Activated naive CD4-positive, alpha-beta T cell treated with anti-CD3 and anti-CD28 coated beads, Interleukin-2, amount 10 ng/mL, durations not matched to agents 7 days and 5 days (primary cell): ENCODE data around the gene NR5A1.

ENCODE experiments used
- CTCF ChIA-PET: fragments of 350-600 bp; sonication (Branson Sonifier 250); formaldehyde crosslinking; loops from one replicate; lab custom pipeline; 2021; ENCODE audit warnings: antibody characterized with exemption; lab: Charles Lee
- DNase-seq: peaks from one replicate; pipeline ENCODE4 v3.0.0-alpha.2; 2020
- H3K27ac Mint-ChIP-seq: one replicate; pipeline ENCODE4 v1.8.0; 2021; ENCODE audit warnings: mild to moderate bottlenecking, moderate library complexity, mixed read lengths
- H3K27me3 Mint-ChIP-seq: one replicate; pipeline ENCODE4 v1.8.0; 2021; ENCODE audit warnings: mild to moderate bottlenecking, mixed read lengths
- H3K36me3 Mint-ChIP-seq: one replicate; pipeline ENCODE4 v1.8.0; 2021; ENCODE audit warnings: mixed read lengths
- H3K4me1 Mint-ChIP-seq: one replicate; pipeline ENCODE4 v1.8.0; 2021; ENCODE audit warnings: mixed read lengths
- H3K4me3 Mint-ChIP-seq: one replicate; pipeline ENCODE4 v1.8.0; 2021; ENCODE audit warnings: mild to moderate bottlenecking, moderate library complexity, mixed read lengths
- H3K9me3 Mint-ChIP-seq: one replicate; pipeline ENCODE4 v1.8.0; 2021; ENCODE audit warnings: mixed read lengths

Gene NR5A1

GRCh38 chr9:124499216-124499615, 8.0 kb downstream of the NR5A1 start:
- DNase-seq: no peak
- CTCF ChIA-PET: no interaction called here
- H3K9me3 Mint-ChIP-seq: no peaks in the 10 kb centered on the region
- peaks cover 22% of the 10 kb centered on the region for H3K4me1 Mint-ChIP-seq
- H3K36me3 Mint-ChIP-seq: peaks cover 2% of the 10 kb centered on the region
- no peak overlapping the region for H3K4me3 Mint-ChIP-seq
- no peak overlapping the region for H3K27ac Mint-ChIP-seq
- peaks cover 38% of the 10 kb centered on the region for H3K27me3 Mint-ChIP-seq

GRCh38 chr9:124498499-124499146, 8.6 kb downstream of the NR5A1 start:
- CTCF ChIA-PET: no interaction called here
- no peak overlapping the region for H3K4me3 Mint-ChIP-seq
- no peak overlapping the region for H3K27ac Mint-ChIP-seq
- H3K27me3 Mint-ChIP-seq: peaks cover 32% of the 10 kb centered on the region
- H3K36me3 Mint-ChIP-seq: no peaks in the 10 kb centered on the region
- DNase-seq: no peak
- H3K4me1 Mint-ChIP-seq: peaks cover 17% of the 10 kb centered on the region
- no peaks in the 10 kb centered on the region for H3K9me3 Mint-ChIP-seq

GRCh38 chr9:124498040-124498439, 9.2 kb downstream of the NR5A1 start:
- DNase-seq: no peak
- CTCF ChIA-PET: no interaction called here
- peaks cover 26% of the 10 kb centered on the region for H3K27me3 Mint-ChIP-seq
- no peaks in the 10 kb centered on the region for H3K9me3 Mint-ChIP-seq
- H3K4me3 Mint-ChIP-seq: no peak overlapping the region
- no peak overlapping the region for H3K27ac Mint-ChIP-seq
- H3K4me1 Mint-ChIP-seq: peaks cover 16% of the 10 kb centered on the region
- no peaks in the 10 kb centered on the region for H3K36me3 Mint-ChIP-seq

- Mint-ChIP-seq H3K27me3 (peaks cover 23% of the 10 kb centered on the region), H3K9me3 (no peaks in the 10 kb centered on the region), H3K4me3 (no peak overlapping the region), H3K27ac (peak overlapping the region; percentile 66), H3K36me3 (no peaks in the 10 kb centered on the region), H3K4me1 (peaks cover 16% of the 10 kb centered on the region)
- CTCF ChIA-PET: no interaction called here
- DNase-seq: no peak
Observed at GRCh38 chr9:124497441-124497840, 9.8 kb downstream of the NR5A1 start.

- CTCF ChIA-PET: no interaction called here
- Mint-ChIP-seq H3K27me3 (peaks cover 13% of the 10 kb centered on the region), H3K36me3 (no peaks in the 10 kb centered on the region), H3K27ac (peak overlapping the region; percentile 84), H3K9me3 (no peaks in the 10 kb centered on the region), H3K4me1 (peaks cover 16% of the 10 kb centered on the region), H3K4me3 (no peak overlapping the region)
- DNase-seq: no peak
Observed at GRCh38 chr9:124496463-124496862, 10.7 kb downstream of the NR5A1 start.

GRCh38 chr9:124496075-124496449, 11.1 kb downstream of the NR5A1 start:
- CTCF ChIA-PET: no interaction called here

GRCh38 chr9:124495126-124496074, 11.8 kb downstream of the NR5A1 start:
- H3K9me3 Mint-ChIP-seq: no peaks in the 10 kb centered on the region
- H3K4me1 Mint-ChIP-seq: peaks cover 16% of the 10 kb centered on the region
- no peaks in the 10 kb centered on the region for H3K36me3 Mint-ChIP-seq
- peak overlapping the region; percentile 13 for H3K4me3 Mint-ChIP-seq
- peaks cover 3% of the 10 kb centered on the region for H3K27me3 Mint-ChIP-seq
- peak overlapping the region; percentile 84 for H3K27ac Mint-ChIP-seq
- DNase-seq: peak; percentile 32
- CTCF ChIA-PET: no interaction called here

More at GRCh38 chr9:124496075-124496449, 11.1 kb downstream of the NR5A1 start:
- Mint-ChIP-seq H3K9me3 (no peaks in the 10 kb centered on the region), H3K27ac (peak overlapping the region; percentile 84), H3K27me3 (peaks cover 9% of the 10 kb centered on the region), H3K4me3 (peak overlapping the region; percentile 13), H3K36me3 (no peaks in the 10 kb centered on the region), H3K4me1 (peaks cover 16% of the 10 kb centered on the region)
- no peak for DNase-seq

- Mint-ChIP-seq H3K27ac (no peak overlapping the region), H3K9me3 (no peaks in the 10 kb centered on the region), H3K4me3 (no peak overlapping the region), H3K4me1 (peaks cover 16% of the 10 kb centered on the region), H3K27me3 (peaks cover 3% of the 10 kb centered on the region), H3K36me3 (no peaks in the 10 kb centered on the region)
- no peak for DNase-seq
- CTCF ChIA-PET: no interaction called here
Observed at GRCh38 chr9:124493794-124494479, 13.3 kb downstream of the NR5A1 start.

- H3K4me3 Mint-ChIP-seq: no peak overlapping the region
- H3K27me3 Mint-ChIP-seq: peaks cover 5% of the 10 kb centered on the region
- CTCF ChIA-PET: no interaction called here
- no peak overlapping the region for H3K27ac Mint-ChIP-seq
- DNase-seq: no peak
- H3K4me1 Mint-ChIP-seq: peaks cover 16% of the 10 kb centered on the region
- H3K9me3 Mint-ChIP-seq: no peaks in the 10 kb centered on the region
- H3K36me3 Mint-ChIP-seq: no peaks in the 10 kb centered on the region
Observed at GRCh38 chr9:124493218-124493617, 14.0 kb downstream of the NR5A1 start.

GRCh38 chr9:124492818-124493217, 14.4 kb downstream of the NR5A1 start:
- H3K27ac Mint-ChIP-seq: no peak overlapping the region
- H3K9me3 Mint-ChIP-seq: no peaks in the 10 kb centered on the region
- CTCF ChIA-PET: no interaction called here
- DNase-seq: no peak
- H3K4me1 Mint-ChIP-seq: peaks cover 16% of the 10 kb centered on the region
- no peaks in the 10 kb centered on the region for H3K36me3 Mint-ChIP-seq
- no peak overlapping the region for H3K4me3 Mint-ChIP-seq
- peaks cover 7% of the 10 kb centered on the region for H3K27me3 Mint-ChIP-seq

- no peak overlapping the region for H3K4me3 Mint-ChIP-seq
- peaks cover 7% of the 10 kb centered on the region for H3K27me3 Mint-ChIP-seq
- no peak for DNase-seq
- H3K36me3 Mint-ChIP-seq: no peaks in the 10 kb centered on the region
- CTCF ChIA-PET: no interaction called here
- no peaks in the 10 kb centered on the region for H3K9me3 Mint-ChIP-seq
- H3K4me1 Mint-ChIP-seq: peaks cover 10% of the 10 kb centered on the region
- no peak overlapping the region for H3K27ac Mint-ChIP-seq
Observed at GRCh38 chr9:124491049-124491975, 15.9 kb downstream of the NR5A1 start.

- Mint-ChIP-seq H3K4me1 (no peaks in the 10 kb centered on the region), H3K27me3 (peaks cover 13% of the 10 kb centered on the region), H3K9me3 (no peaks in the 10 kb centered on the region), H3K4me3 (no peak overlapping the region), H3K27ac (no peak overlapping the region), H3K36me3 (no peaks in the 10 kb centered on the region)
- CTCF ChIA-PET: no interaction called here
- no peak for DNase-seq
Observed at GRCh38 chr9:124490004-124490403, 17.2 kb downstream of the NR5A1 start.

GRCh38 chr9:124489222-124489621, 18.0 kb downstream of the NR5A1 start:
- H3K27me3 Mint-ChIP-seq: peaks cover 14% of the 10 kb centered on the region
- H3K36me3 Mint-ChIP-seq: no peaks in the 10 kb centered on the region

More at GRCh38 chr9:124489222-124489621, 18.0 kb downstream of the NR5A1 start:
- Mint-ChIP-seq H3K4me1 (no peaks in the 10 kb centered on the region), H3K27ac (no peak overlapping the region), H3K9me3 (no peaks in the 10 kb centered on the region), H3K4me3 (no peak overlapping the region)
- CTCF ChIA-PET: no interaction called here
- DNase-seq: no peak
